ENCODE results near the gene C17orf75. TPM values are rescaled to one million over a fixed set of nuclear protein-coding genes. Genes with fewer than 3 reads are reported as not detected.
A peak's percentile ranks its signal among the peaks of the same experiment; 100 is the strongest.
"Not testable (repeated sequence)": the region's sequence is repeated elsewhere in the genome, so short reads cannot be mapped to it uniquely, and the experiment has no call there.

The C17orf75 gene, protein sequence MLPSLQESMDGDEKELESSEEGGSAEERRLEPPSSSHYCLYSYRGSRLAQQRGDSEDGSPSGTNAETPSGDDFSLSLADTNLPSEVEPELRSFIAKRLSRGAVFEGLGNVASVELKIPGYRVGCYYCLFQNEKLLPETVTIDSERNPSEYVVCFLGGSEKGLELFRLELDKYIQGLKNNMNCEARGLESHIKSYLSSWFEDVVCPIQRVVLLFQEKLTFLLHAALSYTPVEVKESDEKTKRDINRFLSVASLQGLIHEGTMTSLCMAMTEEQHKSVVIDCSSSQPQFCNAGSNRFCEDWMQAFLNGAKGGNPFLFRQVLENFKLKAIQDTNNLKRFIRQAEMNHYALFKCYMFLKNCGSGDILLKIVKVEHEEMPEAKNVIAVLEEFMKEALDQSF
- total RNA-seq = 10 to 100 TPM; 12.1 to 14.3 TPM
- long read RNA-seq, donor 1, partial matches to known transcripts = 0 of 4 reads
- long read RNA-seq, donor 1, other reads (novel, unspliced or antisense) = 0 of 4 reads
- long read RNA-seq, donor 2, transcript C17orf75-202 (10 exons, 1,642 nt) = major isoform, 12 of 18 reads
- long read RNA-seq, donor 2, partial matches to known transcripts = 0 of 18 reads
- long read RNA-seq, donor 2, other reads (novel, unspliced or antisense) = 6 of 18 reads

DNA sequence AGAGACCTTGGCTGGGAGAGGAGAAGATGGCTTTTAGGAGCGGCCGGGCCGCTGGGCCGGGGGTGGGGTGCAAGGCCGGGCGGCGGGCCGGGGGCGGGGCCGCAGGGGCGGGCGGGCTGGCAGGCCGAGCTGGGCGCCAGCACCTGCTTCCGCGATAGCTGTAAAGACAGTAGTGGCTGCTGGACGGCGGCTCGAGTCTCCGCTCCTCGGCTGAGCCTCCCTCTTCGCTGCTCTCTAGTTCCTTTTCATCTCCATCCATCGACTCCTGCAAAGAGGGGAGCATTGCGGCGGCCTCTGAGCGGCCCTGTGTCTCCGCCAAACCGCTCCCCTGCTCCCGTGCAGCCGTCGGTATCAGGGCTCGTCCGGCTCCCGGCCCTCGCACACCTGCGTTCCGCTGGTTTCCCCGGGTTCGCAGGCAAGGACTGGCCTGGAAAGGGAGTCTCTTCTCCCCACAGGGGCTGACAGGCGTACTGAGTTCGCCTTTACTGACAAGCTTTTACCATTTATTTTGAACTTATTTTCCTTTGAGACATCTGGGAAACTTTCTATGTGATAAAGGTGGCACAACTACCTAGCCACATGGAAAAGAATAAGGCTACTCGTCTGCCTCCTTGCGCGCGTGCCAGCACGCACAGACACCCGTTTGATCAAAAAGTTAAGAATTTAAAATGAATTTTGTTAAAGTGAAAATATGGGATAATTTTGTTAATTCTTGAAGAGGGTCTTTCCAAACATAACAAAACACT, at the start of gene C17orf75:
C17orf75 (minus strand) TSS at position 317 of the 746 bp plus-strand sequence; CDS start at position 283, 34 bp downstream.
- intact Hi-C loops (cut with DNase I) = no loop called here
- DNase-seq (ENCODE audit: low spot score) = peak; percentile 95

DNA sequence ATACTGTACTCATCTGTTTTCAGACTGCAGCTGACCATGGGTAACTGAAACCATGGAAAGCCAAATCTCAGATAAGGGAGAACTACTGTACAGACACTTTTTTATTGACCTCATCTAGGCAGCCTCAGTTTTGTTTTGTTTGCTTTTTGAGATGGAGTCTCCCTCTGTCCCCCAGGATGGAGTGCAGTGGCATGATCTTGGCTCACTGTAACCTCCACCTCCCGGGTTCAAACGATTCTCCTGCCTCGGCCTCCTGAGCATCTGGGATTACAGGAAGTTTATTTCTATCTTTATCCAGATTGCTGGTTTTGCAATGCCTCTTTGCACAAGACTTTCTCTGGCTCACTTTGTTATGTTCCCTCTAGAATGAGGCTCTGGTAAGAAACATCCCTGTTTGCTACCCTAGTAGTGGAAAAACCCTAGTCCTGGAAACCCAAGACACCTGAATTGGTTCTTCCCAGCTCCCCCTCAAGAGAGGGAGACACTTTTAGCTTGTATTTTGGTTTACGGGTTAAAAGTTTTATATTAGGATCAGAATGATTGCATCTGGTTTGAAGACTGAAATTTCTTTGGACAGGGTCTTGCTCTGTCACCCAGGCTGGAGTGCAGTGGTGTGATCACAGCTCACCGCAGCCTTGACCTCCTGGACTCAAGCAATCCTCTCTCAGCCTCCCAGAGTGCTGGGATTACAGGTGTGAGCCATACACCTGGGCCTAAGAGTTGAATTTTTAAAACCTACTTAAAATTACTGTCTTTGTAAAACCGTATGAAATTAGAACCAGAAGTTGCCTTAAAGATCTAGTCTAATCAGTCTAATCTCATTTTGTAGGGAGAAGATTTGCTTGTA, 46.9 kb upstream of the C17orf75 start:
- no peak for DNase-seq (ENCODE audit: low spot score)
- intact Hi-C loops (cut with DNase I) = no loop called here

DNA sequence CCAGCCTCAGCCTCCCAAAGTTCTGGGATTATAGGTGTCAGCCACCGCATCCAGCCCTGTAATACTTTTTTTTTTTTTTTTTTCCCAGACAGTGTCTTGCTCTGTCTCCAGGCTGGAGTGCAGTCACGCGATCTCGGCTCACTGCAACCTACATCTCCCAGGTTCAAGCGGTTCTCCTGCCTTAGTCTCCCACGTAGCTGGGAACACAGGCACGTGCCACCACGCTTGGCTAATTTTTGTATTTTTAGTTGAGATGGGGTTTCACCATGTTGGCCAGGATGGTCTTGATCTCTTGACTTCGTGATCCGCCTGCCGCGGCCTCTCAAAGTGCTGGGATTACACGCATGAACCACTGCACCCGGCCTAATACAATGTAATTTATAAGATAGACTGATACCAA, 46.2 kb upstream of the C17orf75 start:
- intact Hi-C loops (cut with DNase I); DNase-seq (ENCODE audit: low spot score): not testable (repeated sequence)

DNA sequence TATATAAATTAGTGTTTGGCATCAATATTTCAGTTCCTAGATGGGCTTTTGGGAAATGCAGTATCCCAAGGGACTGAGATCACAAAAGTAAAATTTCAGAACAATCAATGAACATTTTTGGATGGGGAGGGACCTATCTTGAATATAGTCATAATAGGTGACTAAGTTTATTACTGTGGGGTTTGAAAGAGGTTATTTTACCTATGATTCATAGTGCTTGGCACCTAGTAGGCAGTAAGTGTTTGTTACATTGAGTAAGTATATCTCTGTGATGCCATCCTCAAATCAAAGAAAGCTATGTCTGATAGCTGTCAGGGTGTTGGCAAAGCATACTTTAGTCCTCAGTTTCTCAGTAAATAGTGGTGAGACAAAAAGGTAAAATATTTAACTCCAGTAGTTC, 44.9 kb upstream of the C17orf75 start:
- DNase-seq (ENCODE audit: low spot score) = no peak
- intact Hi-C loops (cut with DNase I) = no loop called here

DNA sequence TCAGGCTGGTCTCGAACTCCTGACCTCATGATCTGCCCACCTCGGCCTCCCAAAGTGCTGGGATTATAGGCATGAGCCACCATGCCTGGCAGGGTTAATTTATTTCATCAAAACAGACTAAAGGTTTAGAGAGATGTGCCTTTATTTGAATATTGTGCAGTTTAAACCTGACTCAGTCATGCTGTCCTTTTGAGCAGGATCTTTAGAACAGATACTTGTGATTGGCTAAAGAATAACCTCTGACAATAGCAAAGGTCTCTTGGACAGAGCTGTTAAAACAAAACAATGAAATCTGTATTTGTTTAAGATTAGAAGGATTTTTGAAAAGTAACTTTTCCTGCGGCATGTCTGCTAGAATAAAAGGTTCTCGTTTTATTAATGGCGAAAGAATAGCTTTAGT, 44.0 kb upstream of the C17orf75 start:
- DNase-seq (ENCODE audit: low spot score) = no peak

GRCh38 chr17:32385121-32385520, 43.1 kb upstream of the C17orf75 start:
- intact Hi-C loops (cut with DNase I) = no loop called here
- no peak for DNase-seq (ENCODE audit: low spot score)

More for the DNA sequence above, 44.0 kb upstream of the C17orf75 start:
- intact Hi-C loops (cut with DNase I) = no loop called here

DNA sequence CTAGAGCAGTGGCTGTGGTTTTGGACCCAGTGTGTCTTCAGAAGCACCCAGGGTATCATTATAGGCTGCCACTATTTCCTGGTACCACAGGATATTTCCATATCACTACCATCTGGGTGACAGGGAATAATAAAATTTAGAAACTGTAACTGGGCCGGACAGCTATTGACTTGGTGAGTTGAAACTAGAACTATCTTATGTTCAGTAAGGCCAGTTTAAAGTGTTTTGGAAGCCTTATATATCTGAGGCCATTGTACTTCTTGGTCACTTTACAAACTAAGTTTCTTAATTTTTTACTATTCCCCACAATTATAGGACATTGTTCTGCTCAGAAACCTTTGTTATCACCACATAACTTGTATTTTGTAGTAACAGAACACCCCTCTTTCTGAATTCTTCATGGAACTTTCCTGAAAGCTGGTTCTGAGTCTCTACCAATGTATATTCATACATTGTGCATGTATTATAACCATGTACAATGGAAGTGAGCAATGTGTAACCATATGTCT, 42.0 kb upstream of the C17orf75 start:
- intact Hi-C loops (cut with DNase I) = no loop called here
- no peak for DNase-seq (ENCODE audit: low spot score)

GRCh38 chr17:32382526-32383223, 40.7 kb upstream of the C17orf75 start:
- intact Hi-C loops (cut with DNase I) = no loop called here
- no peak for DNase-seq (ENCODE audit: low spot score)

DNA sequence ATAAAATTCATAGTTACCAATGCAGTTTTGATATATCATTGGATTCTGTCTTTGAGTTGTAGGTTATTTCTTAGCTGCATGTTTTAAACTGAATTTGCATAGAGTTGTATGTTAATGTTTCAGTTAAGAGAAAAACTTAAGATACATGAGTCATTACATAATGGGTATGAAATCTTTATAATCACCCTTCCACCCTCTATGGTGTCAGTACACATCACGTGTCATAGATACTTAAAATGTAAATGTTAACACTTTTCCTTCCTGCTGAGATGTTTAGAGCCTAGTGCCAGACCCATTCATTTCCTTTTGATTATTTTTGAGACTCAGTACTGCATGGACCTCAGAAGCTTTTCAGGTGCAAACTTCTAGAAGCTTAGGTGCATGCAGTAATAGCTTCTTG, 28.5 kb upstream of the C17orf75 start:
- intact Hi-C loops (cut with DNase I) = no loop called here
- no peak for DNase-seq (ENCODE audit: low spot score)

GRCh38 chr17:32361270-32361669, 19.3 kb upstream of the C17orf75 start:
- no peak for DNase-seq (ENCODE audit: low spot score)
- intact Hi-C loops (cut with DNase I) = no loop called here

GRCh38 chr17:32357615-32358014, 15.6 kb upstream of the C17orf75 start:
- intact Hi-C loops (cut with DNase I) = no loop called here
- no peak for DNase-seq (ENCODE audit: low spot score)

DNA sequence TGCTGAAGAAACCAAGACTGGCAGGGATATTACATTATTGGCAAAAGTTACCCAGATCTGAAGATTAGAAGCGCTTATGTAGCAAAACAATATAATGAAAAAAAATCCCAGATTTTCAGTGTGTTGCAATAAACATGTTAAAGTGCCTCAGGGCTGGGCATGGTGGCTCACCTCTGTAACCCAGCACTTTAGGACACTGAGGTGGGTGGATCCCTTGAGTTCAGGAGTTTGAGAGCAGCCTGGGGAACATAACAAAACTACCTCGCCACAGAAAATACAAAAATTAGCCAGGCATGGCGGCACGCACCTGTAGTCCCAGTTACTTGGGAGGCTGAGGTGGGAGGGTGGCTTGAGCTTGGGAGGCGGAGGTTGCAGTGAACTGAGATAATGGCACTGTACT, 14.8 kb upstream of the C17orf75 start:
- DNase-seq (ENCODE audit: low spot score) = no peak
- intact Hi-C loops (cut with DNase I) = no loop called here

DNA sequence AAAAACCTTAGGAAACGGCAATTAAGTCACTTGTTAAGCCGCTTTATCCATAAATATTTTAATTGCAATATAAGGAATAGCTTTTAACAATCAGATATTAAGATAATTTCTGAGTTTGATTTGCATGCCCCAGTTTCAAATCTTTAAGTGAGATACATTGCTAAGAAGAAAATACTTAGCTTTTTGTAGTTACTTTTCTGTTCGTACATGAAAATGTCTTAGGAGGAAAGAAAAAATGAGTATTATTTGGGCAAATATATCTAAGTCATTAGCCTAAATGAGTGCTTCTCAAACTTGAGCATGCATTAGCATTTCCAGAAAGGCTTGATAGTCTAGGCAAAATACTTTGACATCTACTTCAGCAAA, 14.4 kb upstream of the C17orf75 start:
- intact Hi-C loops (cut with DNase I) = no loop called here
- no peak for DNase-seq (ENCODE audit: low spot score)

DNA sequence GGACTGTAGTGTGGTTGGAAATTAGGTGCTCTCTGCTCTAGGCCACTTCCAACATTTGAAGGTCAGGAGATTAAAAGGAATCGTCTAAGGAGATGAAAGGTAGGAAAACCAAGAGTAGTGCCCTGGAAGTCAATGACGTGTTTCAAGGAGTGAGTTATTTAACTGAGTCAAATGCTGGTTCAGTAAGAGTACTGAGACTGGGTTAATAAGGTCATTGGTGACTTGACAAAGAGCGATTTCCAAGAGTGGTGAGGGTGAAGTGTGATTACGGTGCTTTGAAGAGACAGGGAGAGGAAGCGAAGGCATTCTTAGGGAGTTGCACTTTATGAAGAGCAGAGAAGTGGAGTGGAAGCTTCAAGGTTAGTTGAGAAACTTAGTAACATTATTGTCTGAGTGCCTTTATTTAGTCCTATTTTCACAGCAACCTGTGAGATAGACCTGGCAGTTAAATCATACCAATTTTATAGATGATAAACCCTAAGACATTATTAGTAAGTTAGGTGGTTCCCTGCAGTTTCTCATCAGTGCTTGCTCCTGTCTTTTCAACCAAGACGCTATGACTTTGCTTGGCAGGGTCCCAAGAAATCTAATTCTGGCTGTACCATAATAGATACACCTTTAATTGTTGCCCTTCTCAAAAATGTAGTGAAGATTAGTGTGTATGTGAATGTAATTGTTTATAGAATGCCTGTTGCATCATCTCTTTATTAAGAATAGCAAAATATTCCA, 13.8 kb upstream of the C17orf75 start:
- intact Hi-C loops (cut with DNase I) = no loop called here
- DNase-seq (ENCODE audit: low spot score) = no peak

DNA sequence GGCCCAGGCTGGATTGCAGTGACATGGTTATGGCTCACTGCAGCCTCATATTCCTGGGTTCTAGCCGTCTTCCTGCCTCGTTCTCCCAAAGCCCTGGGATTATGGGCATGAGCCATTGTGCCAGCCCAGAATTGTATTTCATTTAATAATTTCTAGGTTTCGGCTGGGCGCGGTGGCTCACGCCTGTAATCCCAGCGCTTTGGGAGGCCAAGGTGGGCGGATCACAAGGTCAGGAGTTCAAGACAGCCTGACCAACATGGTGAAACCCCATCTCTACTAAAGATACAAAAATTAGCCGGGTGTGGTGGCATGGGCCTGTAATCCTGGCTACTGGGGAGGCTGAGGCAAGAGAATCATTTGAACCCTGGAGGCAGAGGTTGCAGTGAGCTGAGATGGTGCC, 10.8 kb upstream of the C17orf75 start:
- DNase-seq (ENCODE audit: low spot score); intact Hi-C loops (cut with DNase I): not testable (repeated sequence)

DNA sequence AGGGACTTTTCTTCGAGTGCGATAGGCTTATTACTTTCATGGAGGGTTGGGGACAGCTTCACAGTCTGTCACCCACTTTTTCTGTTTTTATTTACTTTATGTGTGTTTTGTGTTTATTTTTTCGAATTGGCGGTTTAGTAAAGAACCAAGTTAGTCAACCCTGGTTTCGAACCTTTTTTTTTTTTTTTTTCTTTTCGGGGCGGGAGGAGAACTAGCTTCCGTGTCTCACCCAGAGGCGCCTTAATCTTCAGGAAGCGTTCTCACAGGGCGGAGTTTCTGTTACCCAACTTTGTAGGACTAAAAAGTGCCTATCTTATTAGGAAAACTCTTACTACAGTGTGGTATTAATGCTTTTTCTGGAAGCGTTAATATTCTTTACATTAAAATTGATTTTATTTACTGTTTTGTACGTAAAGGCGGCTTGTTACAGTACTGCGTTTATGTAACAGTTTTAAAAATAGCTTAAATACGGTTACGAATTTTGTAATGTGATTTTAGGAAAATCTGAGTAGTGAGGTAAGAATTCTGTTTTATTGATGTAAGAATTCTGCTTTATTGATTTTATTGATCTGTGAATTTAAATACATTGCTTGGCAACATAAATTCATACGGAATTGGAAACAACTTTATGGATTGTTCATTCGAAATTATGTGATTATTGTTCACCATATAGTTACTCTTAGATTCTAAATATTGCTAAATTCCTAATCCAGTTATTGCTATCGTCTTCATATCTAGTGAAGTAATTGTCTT, 8.9 kb upstream of the C17orf75 start:
- intact Hi-C loops (cut with DNase I) = no loop called here
- no peak for DNase-seq (ENCODE audit: low spot score)
